Endothelial cell (in vitro differentiated cells): ENCODE data around the gene TARP. TPM values are rescaled to one million over a fixed set of nuclear protein-coding genes. Genes with fewer than 3 reads are reported as not detected.

Experiments
- DNase-seq: peaks from one replicate; pipeline ENCODE4 v3.0.0; 2021; ENCODE audit warnings: low spot score
- H3K27ac Mint-ChIP-seq: one replicate; pipeline ENCODE4 v1.8.0; 2021; ENCODE audit warnings: mixed read lengths, inconsistent platforms; ENCODE audit not compliant: unreplicated experiment
- H3K27me3 Mint-ChIP-seq: one replicate; pipeline ENCODE4 v1.8.0; 2021; ENCODE audit warnings: mild to moderate bottlenecking, moderate library complexity, mixed read lengths, inconsistent platforms; ENCODE audit not compliant: unreplicated experiment
- H3K36me3 Mint-ChIP-seq: one replicate; pipeline ENCODE4 v1.8.0; 2021; ENCODE audit warnings: mild to moderate bottlenecking, low read depth, mixed read lengths, inconsistent platforms; ENCODE audit not compliant: unreplicated experiment
- H3K4me1 Mint-ChIP-seq: one replicate; pipeline ENCODE4 v1.8.0; 2021; ENCODE audit warnings: mild to moderate bottlenecking, mixed read lengths, inconsistent platforms; ENCODE audit not compliant: unreplicated experiment
- H3K4me3 Mint-ChIP-seq: one replicate; pipeline ENCODE4 v1.8.0; 2021; ENCODE audit warnings: mild to moderate bottlenecking, mixed read lengths, inconsistent platforms; ENCODE audit not compliant: unreplicated experiment
- H3K9me3 Mint-ChIP-seq: one replicate; pipeline ENCODE4 v1.8.0; 2021; ENCODE audit warnings: mixed read lengths, inconsistent platforms; ENCODE audit not compliant: unreplicated experiment
- CTCF ChIP-seq: fragments of 200-600 bp; sonication (generic); IDR thresholded peaks from one replicate; pipeline ENCODE4 v1.5.0; 2021; ENCODE audit warnings: antibody characterized with exemption; ENCODE audit not compliant: unreplicated experiment
- total RNA-seq: library from RNA; stranded (reverse); fragmentation: NEBNext Ultra II Directional; extraction: Animal tissue kit (Norgen Biotek cat#: 25700); gene quantifications from one replicate; pipeline ENCODE4 v1.2.1, GENCODE V29; 2021; ENCODE audit not compliant: unreplicated experiment

The TARP gene

GRCh38 chr7:38215735-38216670 lies 57.4 kb downstream of the TARP start:
- peak; percentile 96 for TF ChIP-seq CTCF
- Mint-ChIP-seq H3K9me3 (no peaks in the 10 kb centered on the region), H3K36me3 (peaks cover 16% of the 10 kb centered on the region), H3K27ac (peak overlapping the region; percentile 55), H3K4me3 (no peak overlapping the region), H3K4me1 (peaks cover 15% of the 10 kb centered on the region), H3K27me3 (peaks cover 3% of the 10 kb centered on the region)
- DNase-seq, result peak; percentile 82

GRCh38 chr7:38215115-38215514 lies 58.3 kb downstream of the TARP start:
- Mint-ChIP-seq H3K36me3 (peaks cover 15% of the 10 kb centered on the region), H3K27me3 (peaks cover 3% of the 10 kb centered on the region), H3K4me3 (no peak overlapping the region), H3K27ac (peak overlapping the region; percentile 50), H3K4me1 (peaks cover 16% of the 10 kb centered on the region), H3K9me3 (no peaks in the 10 kb centered on the region)
- DNase-seq, result no peak
- no peak for TF ChIP-seq CTCF

- no peak for TF ChIP-seq CTCF
- H3K27me3 Mint-ChIP-seq, result no peaks in the 10 kb centered on the region
- H3K27ac Mint-ChIP-seq, result peak overlapping the region; percentile 82
- H3K4me1 Mint-ChIP-seq, result peaks cover 16% of the 10 kb centered on the region
- DNase-seq, result no peak
- no peak overlapping the region for H3K4me3 Mint-ChIP-seq
- H3K9me3 Mint-ChIP-seq, result no peaks in the 10 kb centered on the region
- H3K36me3 Mint-ChIP-seq, result peaks cover 5% of the 10 kb centered on the region
Measured at GRCh38 chr7:38211940-38212339, 61.5 kb downstream of the TARP start.

- H3K27me3 Mint-ChIP-seq, result no peaks in the 10 kb centered on the region
- peaks cover 4% of the 10 kb centered on the region for H3K36me3 Mint-ChIP-seq
- H3K27ac Mint-ChIP-seq, result peak overlapping the region; percentile 82
- no peaks in the 10 kb centered on the region for H3K9me3 Mint-ChIP-seq
- TF ChIP-seq CTCF, result no peak
- no peak for DNase-seq
- peaks cover 16% of the 10 kb centered on the region for H3K4me1 Mint-ChIP-seq
- H3K4me3 Mint-ChIP-seq, result no peak overlapping the region
Measured at GRCh38 chr7:38211486-38211885, 62.0 kb downstream of the TARP start.

Other genes starting within 250 kb of the TARP start
- 92.6 TPM for gene STARD3NL, start 95.4 kb downstream of the TARP start, total RNA-seq